Stimulated activated CD4-positive, alpha-beta T cell treated with anti-CD3 and anti-CD28 coated beads, TNF-alpha, amount 100 ng/mL, for 1 hour (primary cell): ENCODE data around the gene CAMK2B.

ENCODE experiments used
- DNase-seq, 3 donors: peaks; one replicate each; pipeline ENCODE4 v3.0.0-alpha.2; 2020; ENCODE audit warnings: low read depth in 3 of 3, low spot score in 1 of 3

Gene CAMK2B

DNA sequence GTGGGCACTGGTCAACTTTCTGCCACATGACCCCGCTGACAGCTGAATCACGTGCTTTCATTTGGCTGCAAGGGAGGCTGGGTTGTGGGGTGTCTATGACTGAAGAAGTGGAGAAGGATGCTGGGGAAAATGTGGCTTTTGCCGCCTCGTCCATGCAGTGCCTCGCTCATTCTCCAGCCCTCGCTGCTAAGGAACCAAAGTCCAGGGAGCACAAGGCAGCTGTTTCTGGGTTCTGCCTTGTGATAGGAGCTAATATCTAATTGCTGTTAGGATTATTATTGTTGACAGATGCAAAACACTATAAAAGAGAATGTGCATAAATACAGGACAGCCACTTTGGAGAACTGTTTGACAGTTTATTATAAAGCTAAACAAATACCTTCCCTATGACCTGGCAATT, 4.9 kb upstream of the CAMK2B start:
- no peak for DNase-seq

DNA sequence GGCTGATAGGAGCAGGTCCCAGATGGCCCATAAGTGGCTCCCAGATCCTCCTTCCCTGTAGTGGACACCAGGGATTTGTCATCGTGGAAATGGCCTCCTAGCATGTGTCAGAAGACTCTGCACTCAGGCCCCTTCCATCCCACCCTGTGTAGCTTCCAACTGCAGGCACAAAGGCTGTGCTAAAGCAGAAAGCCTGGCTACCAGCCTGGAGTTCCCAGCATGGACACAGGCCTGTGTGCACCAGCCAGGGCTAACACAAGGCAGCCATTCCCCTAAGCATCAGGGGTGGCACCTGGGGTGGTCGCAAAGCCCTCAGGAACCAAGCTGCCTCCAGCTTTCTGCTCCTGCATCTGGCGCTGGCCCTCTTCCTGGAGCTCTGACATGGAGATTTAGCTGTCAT, 4.5 kb upstream of the CAMK2B start:
- DNase-seq: no peak

DNA sequence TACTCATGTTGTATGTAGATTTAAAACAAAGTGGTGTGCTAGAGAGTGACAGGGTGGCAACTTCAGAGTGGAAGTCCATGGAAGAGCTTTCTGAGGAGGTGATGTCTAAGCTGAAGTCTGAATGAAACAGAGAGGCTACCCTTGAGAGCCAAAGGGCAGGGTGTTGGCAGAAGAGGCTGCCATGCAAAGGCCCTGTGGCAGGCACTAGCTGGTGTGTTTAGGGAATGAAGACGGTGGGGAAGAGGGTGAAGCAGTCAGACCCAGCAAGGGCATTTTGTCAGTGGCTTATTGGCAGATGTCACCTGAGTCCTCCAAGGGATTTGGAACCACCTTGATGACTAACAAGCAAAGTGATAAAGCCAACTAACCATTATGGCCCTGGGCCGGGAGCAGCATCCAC, 3.7 kb upstream of the CAMK2B start:
- no peak for DNase-seq

DNA sequence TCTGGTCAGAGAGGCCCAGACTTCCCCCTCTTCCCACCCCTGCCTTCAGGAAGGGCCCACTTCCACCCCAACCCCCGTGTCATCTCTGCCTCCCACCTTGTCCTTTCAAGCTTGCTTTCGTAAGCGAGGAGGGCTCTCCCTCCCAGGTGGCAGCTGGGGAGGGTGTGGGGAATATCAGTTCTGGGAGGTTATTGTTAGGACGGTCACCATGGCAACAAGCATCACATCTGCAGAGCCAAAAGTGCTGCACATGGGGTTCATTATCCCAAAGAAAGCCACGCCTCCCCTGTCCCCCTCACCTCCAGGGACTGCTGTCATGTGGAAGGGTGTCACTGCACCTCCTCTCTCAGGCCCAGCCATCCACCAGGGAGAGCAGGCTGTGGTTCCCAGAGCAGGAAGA, 2.6 kb upstream of the CAMK2B start:
- no peak for DNase-seq

DNA sequence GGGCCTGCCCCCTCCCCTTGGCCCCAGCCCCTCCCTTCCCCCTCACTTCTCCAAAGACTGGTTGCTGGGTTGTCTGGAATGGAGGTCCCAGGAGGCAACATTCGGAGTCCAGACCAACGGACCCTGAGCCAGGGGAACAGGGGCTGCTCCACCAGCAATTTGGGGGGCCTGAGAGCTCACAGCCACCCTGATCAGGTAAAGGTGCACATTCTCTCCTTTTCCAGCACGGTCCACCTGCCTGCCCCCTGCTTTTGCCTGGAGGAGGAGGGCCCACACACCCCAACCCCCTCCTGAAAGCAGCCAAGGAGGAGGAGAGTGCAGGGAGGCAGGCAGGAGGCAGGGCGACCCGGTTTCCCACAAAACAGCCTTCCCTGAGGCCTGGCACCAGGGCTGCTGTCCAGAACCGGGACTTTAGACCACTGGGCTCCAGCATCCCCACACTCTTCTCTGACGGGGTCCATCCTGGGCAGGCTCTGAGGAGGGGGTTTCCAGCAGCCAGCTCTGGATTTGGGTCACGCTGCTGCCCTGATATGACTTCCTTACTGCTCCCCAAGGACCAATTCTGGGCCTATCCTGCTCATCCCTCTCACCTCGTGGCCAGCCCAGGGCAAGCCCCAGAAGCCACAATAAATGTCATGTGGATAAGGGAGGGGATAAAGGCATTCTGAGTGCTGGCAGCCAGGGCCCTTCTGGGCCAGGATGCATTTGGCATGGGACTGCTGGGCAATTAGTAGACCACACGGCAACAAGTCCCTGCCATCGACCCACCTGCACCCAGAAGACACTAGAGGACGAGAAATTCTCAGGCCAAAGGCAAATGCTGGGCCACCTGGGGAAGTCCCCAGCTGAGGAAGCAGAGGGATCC, 1.1 kb upstream of the CAMK2B start:
- no peak for DNase-seq

DNA sequence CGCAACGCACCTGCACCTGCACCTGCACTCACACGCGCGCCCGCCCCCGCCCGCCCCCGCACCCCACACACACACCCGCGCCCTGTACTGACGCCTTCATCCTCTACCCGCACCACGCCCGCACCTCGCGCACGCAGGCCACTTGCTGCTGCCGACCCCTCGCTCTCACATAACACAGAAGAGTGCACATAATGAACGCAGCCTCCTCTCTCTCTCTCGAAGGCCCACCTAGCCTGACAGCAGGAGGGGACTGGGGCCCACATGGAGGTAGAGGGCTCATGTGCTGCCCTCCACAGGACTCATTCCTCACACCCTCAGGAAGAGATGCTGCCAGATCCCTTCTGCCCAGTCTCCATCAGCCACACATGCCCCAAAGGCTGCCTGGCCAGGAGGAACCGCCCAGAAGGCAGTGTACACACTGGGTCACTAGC, 432 bp upstream of the CAMK2B start:
- DNase-seq: no peak

DNA sequence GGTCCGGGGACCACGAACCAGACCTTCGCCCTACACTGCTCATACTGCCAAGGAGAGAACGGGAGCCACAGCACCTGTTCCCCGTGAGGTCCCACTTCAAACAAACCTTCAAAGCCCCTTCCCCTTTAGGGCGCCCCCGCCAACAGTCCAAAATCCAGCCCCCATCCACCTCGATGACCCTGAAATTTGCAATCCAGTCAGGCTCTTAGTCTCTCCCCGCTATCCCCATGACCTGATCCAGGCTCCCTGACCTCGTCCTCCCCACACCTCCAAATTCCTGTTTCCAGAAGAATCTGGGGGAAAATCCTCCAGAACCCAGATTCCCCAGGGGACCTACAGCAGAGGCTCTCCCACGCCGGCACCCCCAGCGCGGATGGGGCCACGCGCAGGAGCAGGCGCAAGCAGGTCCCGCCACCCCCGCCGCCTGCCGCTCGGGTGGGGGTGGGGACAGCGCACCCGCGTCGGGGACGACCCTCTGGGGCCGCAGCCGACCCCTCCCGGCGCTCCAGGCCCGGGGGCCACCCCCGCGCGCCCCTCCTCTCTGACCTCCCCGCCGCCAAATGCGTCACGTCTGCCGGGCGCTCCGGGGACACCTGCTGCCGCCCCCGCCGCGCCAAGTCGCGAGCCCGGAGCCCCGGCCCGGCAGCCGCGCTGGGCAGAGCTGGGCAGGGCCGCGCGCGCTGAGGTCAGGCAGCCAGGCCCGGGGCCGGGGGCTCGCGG, 753 bp downstream of the CAMK2B start:
- no peak for DNase-seq

DNA sequence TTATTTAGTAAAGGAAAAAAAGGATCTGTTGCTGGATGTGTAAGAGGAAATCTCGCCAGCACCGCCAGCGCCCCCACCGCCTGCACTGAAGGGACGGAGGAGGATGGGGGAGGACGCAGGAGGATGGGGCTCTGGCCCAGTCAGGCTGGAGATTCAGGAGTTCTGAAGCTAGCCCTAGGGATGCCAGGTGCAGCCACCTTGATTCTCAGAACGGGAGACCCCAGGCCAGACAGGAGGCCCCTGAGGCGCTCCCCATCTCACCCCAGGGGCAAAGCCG, 1.3 kb downstream of the CAMK2B start:
- no peak for DNase-seq

DNA sequence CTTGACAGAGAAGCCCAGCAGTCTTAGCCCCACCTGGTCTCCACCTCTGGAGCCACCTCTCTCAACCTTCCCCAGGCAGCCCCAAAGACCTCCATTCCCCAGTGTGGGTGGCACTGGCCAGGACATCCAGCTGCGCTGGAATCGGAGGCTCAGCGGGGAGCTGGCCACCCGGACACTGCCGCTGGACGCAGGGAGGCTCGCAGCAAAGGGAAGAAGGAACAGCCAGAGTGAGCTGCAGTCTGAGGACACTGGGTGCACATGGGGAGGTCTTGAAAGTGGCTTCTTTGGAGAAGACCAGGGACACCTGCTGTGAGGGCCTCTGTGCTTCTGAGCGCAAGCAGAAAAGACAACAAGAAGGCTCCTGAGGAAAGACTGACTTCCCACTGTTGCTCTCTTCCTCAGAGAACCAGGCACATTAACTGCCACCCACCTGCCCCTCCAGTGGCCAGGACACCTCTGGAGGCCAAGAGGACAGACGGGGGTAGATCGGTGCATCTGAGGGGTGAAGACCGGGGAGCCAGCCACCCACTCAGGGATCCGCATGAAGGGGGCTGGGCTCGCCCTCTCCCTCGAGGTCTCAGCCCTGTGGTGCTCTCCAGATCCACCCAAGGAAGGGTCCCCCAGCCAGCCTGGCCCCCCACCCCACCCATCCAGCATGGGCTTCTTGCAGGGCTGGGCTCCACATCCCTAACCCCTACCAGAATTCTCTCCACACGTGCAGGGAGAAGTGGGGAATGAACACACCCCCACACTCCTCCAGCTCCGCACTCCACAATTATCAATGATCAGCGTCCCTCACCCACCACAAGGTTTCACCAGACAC, 1.8 kb downstream of the CAMK2B start:
- DNase-seq: no peak

DNA sequence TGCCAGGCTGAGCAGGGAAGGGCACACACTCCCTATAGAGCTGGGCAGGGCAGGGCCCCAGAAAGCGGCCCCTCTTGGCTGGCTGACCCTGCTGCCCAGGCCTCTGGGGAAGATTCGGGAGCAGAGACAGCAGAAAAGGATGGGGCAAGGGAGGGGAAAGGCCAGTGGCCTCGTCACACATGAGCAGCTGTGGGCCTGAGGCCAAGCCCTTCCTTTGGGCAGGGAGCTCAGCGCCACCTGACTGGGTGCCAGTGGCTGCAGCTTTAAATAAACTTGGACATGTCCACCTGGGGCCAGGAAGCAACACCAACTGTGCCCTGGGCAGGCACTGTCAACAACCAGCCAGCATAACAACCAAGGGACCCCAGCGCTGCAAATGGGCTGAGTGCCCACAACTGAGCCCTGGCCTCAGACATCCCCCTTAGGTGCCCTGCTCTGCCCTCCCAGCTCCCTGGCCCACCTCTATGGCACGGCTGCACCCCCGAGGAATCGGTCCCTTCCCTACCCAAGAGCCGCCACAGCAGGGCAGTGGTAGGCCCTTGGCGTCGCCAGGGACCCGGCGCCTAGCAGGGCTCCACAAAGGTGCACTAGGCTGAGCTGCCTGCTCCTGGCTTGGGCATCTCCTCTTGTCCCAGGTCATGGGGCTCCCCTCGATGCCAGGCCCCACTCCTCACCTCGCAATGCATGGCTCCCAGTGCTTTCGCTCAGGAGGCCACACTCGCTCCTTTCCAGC, 2.6 kb downstream of the CAMK2B start:
- DNase-seq: no peak

DNA sequence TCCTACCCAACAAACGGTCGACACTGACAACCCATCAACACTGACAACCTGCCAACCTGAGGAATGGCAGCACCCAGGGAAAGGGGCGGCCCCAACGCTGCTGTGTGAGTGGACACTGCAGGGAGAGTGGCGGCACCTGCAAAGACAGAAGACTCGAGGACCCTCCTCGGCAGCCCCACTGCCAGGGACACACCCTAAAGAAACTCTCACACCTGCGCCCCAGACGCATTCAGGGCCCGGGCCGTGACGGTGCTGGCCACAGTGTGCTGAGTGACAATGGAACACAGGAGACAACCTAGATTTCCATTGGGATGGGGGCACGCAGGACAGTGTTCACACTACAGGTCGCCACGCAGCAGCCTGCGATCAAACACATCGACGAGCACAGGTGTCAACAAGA, 3.6 kb downstream of the CAMK2B start:
- no peak for DNase-seq

DNA sequence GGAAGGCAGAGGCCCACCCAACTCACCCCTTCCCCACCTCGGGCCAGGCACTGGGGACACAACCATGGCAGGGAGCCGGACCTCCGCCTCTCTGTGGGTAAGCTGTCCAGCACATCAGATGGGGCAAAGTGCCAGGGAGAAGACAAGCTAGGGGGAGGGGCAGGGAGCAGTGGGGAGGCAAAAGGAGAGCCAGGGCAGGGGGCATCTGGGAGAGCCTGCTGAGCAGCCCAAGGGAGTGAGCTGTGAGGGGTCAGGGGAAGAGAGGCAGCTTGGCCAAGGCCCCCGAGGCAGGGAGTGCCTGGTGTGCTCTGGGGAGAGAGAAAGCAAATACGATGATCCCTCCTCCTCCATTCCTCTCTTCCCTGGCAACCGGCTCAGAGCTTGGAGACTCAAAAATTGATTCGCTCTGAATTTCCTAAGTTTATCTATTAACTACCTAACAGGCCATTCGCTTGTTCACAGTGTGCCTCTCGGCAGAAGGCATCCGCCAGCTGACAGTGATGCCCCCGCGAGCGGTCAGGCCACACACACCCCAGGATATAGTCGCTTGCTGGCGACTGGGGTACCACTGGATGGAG, 4.5 kb downstream of the CAMK2B start:
- DNase-seq: no peak

DNA sequence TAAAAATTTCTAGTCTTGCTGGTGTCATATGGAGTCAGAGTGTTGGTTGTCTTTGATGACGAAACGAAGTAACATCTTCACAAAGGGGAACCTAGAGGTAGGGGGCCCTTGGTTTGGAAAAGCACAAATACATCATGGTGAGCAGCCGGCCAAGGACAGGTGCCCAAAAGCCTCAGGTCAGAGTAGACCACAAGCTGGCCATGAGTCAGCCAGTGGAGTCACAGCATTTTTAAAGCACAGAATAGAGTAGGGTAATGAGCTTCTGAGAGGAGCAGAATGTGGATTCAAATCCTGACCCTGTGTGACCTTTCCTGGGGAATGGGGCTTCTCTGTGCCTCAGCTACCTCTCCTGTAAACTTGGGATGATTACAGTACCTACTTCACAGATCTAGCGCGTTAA, 5.3 kb downstream of the CAMK2B start:
- DNase-seq: no peak

DNA sequence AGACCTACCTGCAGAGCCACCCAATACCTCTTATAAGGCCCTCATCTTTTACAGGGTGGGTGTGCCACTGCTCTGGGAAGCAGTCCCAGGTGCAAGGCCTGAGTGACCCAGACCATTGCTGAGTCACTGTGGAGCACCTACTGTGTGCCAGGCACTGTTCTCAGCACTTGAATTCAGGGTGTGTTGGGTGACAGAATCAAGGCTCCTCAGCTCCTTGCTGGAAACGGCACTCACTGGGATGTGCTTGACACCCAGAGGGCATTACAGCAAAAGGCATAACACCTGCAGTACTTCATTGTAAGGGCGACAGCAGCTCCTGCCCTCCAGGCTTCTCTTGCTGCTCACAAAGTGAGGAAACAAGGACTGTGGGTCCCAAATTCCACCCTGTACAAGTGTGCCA, 7.1 kb downstream of the CAMK2B start:
- DNase-seq: no peak

DNA sequence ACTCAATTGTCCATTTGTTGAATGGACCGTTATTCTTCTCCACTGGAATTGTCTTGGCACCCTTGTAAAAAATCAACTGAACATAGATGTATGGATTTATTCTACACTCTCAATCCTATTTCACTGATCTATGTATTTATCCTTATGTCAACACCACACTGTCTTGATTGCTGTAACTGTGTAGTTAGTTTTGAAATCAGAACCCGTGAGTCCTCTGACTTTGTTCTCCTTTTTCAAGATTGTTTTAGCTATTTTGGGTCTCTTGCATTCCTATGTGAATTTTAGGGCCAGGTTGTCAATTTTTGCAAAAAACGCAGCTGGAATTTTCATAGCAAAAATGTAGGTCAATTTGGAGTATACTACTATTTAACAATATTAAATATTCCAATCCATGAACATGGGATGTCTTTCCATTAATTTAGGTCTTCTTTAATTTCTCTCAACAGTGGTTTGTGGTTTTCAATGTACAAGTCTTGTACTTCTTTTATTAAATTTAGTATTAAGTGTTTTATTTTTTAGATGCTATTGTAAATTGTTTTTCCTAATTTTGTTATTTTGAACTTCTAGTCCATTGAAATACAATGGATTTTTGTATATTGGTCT, 10.0 kb downstream of the CAMK2B start:
- no peak for DNase-seq

DNA sequence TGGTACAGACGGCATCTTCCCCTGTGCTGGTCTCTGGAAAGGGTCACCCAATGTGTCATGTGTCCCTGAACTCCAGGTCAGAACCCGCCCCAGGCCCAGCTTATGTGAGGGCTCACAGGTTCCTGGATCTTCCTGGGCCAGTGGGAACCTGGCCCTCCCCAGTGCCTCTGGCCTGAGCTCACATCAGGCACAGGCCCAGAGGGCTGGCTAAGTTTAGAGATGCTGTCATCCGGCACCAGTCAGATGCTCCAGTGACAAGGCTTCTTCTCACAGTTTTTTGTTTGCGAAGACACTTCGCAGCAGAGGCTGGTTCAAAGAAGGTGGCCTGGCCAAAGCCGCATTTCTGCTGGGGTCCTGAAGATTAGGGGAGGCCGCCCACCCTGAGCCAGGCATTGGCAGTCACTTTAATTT, 11.8 kb downstream of the CAMK2B start:
- no peak for DNase-seq

DNA sequence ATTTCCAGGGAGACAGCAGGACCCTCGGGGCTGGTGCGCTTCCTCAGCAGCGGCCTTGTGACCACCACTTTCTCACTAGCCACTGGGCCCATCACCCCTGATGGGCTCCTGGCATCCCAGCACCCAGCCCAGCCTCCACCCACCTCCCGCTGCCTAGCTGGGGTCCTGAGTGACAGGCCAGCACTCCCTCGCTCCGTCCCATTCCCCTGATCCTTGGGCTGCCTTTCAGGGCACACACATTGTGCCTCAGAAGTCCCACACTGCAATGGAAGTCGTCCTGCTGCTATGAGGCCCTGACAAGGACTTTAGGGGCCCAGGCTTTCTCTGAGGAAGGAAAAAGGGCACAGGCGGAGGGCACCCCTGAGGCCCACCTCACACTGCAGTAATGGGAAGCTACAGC, 12.4 kb downstream of the CAMK2B start:
- no peak for DNase-seq

DNA sequence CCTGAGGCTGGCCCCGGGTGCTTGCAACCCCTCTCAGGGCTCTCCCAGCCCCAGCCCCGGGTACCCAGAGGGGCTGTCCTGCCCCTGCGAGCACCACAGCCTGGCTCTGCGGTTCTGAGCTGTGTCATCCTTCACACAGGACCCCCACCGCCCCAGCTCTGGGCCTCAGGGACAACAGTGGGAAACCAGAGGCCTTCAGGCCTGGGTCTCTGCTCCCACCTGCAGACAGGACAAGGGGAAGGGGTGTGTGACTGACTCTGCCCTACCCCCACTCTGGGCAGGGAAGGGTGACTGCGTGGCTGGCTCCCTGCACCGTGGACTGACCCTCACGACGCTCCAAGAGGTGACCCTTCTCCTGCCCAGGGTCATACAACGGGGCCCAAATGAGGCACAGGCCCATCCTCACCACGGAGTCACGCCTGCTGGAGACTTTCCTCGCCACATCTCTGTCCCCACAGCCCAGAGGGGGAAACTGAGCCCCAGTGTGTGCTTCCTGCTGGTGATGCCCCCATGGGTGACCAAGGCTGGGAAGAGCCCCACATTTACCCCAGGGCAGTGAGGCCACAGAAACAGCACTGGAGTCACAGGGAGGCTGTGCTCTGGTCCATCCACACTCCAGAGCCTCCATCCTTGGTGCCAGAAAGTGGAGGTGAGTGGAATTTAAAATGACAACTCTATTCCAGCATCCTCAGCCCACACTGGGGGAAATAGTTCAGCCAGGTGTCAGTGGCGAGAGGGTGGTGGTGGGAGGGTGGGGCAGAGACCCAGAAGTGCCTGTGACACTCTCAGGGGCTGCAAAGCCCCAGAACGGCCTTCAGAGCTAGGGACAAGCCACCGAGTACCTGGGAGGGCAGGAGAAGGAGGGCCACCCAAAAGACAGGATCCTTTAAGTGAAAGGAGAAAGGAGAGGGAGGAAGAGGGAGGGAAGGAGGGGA, 13.6 kb downstream of the CAMK2B start:
- no peak for DNase-seq

DNA sequence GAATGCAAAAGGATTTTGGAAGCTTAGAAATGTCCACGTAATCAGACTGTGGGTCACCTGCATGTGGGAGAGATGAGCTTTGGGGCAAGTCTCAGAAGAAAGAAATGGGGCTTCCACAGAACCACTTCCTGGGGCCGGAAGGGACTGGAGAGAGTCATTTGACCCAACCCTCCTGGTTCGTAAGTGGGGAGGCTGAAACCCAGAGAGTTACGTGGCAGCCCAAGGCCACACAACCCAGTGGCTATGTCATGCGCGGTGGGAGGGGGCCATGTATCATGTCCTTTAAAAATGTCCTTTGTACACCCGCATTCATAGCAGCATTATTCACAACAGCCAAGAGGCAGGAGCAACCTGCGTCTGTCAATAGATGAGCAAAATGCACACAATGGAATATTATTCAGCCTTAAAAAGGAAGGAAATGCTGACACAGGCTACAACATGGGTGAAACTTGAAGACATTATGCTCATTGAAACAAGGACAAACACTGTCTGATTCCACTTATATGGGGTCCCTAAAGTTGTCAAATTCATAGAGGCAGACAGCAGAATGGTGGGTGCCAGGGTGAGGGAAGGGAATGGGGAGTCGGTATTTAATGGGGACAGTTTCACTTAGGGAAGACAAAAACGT, 15.1 kb downstream of the CAMK2B start:
- no peak for DNase-seq
